Mammary epithelial cell (primary cell): ENCODE results near the gene CNIH3.

Source experiments
- EZH2 ChIP-seq: IDR thresholded peaks from 2 replicates; pipeline ENCODE4 v1.6.1; 2012; ENCODE audit warnings: low read length, inconsistent platforms, borderline replicate concordance
- TF ChIP-seq, protein P1 (sequence below), 2 donors: IDR thresholded peaks in 1 of 2; conservative IDR thresholded peaks in 1 of 2; 2 replicates each; pipeline ENCODE4 v1.5.1; 2011 to 2012; ENCODE audit warnings: inconsistent platforms in 2 of 2, low read length in 2 of 2, mild to moderate bottlenecking in 2 of 2, control low read depth in 1 of 2, low read depth in 1 of 2; ENCODE audit not compliant: insufficient read depth in 1 of 2; ENCODE audit errors: extremely low read depth in 1 of 2

- TF ChIP-seq, protein P1, sequence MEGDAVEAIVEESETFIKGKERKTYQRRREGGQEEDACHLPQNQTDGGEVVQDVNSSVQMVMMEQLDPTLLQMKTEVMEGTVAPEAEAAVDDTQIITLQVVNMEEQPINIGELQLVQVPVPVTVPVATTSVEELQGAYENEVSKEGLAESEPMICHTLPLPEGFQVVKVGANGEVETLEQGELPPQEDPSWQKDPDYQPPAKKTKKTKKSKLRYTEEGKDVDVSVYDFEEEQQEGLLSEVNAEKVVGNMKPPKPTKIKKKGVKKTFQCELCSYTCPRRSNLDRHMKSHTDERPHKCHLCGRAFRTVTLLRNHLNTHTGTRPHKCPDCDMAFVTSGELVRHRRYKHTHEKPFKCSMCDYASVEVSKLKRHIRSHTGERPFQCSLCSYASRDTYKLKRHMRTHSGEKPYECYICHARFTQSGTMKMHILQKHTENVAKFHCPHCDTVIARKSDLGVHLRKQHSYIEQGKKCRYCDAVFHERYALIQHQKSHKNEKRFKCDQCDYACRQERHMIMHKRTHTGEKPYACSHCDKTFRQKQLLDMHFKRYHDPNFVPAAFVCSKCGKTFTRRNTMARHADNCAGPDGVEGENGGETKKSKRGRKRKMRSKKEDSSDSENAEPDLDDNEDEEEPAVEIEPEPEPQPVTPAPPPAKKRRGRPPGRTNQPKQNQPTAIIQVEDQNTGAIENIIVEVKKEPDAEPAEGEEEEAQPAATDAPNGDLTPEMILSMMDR (conservative IDR thresholded peaks at IDR 0.05 in 1 of 2, IDR thresholded peaks at IDR 0.05 in 1 of 2; ENCODE audit: extremely low read depth in 1 of 2, insufficient read depth in 1 of 2, low read depth in 1 of 2, low read length in 2 of 2): no peak
- TF ChIP-seq EZH2: no peak
Observed at GRCh38 chr1:224742349-224742748, 126.2 kb downstream of the CNIH3 start.
